GM19035 (cell line): ENCODE measurements around the gene RALGPS1.

ENCODE experiments used
- ATAC-seq: cut with Tn5 transposase; IDR thresholded peaks from one replicate; pipeline ENCODE4 v1.9.1; 2021; ENCODE audit not compliant: unreplicated experiment

The RALGPS1 gene

GRCh38 chr9:127092041-127092608, 177.5 kb downstream of the RALGPS1 start:
- ATAC-seq, result no peak

GRCh38 chr9:127093319-127094020, 178.9 kb downstream of the RALGPS1 start:
- ATAC-seq, result no peak

- ATAC-seq, result no peak
These were observed 180.8 kb downstream of the RALGPS1 start for GRCh38 chr9:127095411-127095810.

GRCh38 chr9:127096208-127096607, 181.6 kb downstream of the RALGPS1 start:
- ATAC-seq, result no peak

- no peak for ATAC-seq
These were observed 183.1 kb downstream of the RALGPS1 start for GRCh38 chr9:127097683-127098082.

GRCh38 chr9:127098916-127099553, 184.5 kb downstream of the RALGPS1 start:
- ATAC-seq, result no peak

- ATAC-seq, result no peak
These were observed 185.1 kb downstream of the RALGPS1 start for GRCh38 chr9:127099664-127100063.

- ATAC-seq, result no peak
These were observed 187.6 kb downstream of the RALGPS1 start for GRCh38 chr9:127102176-127102575.

- no peak for ATAC-seq
These were observed 188.2 kb downstream of the RALGPS1 start for GRCh38 chr9:127102788-127103187.

- ATAC-seq, result no peak
These were observed 190.2 kb downstream of the RALGPS1 start for GRCh38 chr9:127104581-127105311.

- ATAC-seq, result no peak
These were observed 191.4 kb downstream of the RALGPS1 start for GRCh38 chr9:127105805-127106465.

- ATAC-seq, result no peak
These were observed 191.9 kb downstream of the RALGPS1 start for GRCh38 chr9:127106466-127106855.

GRCh38 chr9:127107171-127107928, 192.8 kb downstream of the RALGPS1 start:
- ATAC-seq, result no peak

- ATAC-seq, result no peak
These were observed 193.6 kb downstream of the RALGPS1 start for GRCh38 chr9:127107929-127108876.

GRCh38 chr9:127109212-127109711, 194.7 kb downstream of the RALGPS1 start:
- ATAC-seq, result no peak

- no peak for ATAC-seq
These were observed 197.5 kb downstream of the RALGPS1 start for GRCh38 chr9:127112056-127112455.

- no peak for ATAC-seq
These were observed 198.2 kb downstream of the RALGPS1 start for GRCh38 chr9:127112735-127113161.

- ATAC-seq, result no peak
These were observed 198.8 kb downstream of the RALGPS1 start for GRCh38 chr9:127113191-127113972.
